GM12878 (cell line): ENCODE measurements around the gene THRB. TPM values are rescaled to one million over a fixed set of nuclear protein-coding genes. Genes with fewer than 3 reads are reported as not detected.

Source experiments
- ATAC-seq: fragments of 200-7000 bp; cut with Tn5 transposase; 3 replicates; pipeline ENCODE4 v1.9.1; 2020; ENCODE audit warnings: mild to moderate bottlenecking, moderate library complexity
- BruUV-seq: library from RNA; stranded (reverse); fragments of 400-500 nt; replicated peaks from 2 replicates; lab custom pipeline; 2021; lab: Mats Ljungman, UMichigan
- CTCF ChIA-PET: fragments of 300-600 bp; sonication (Branson Sonifier 250); formaldehyde crosslinking; extraction: SDS; loops from one replicate; lab custom pipeline; 2021; ENCODE audit warnings: inconsistent platforms; lab: Yijun Ruan, JAX
- POLR2A ChIA-PET: fragments of 350-600 bp; formaldehyde crosslinking; extraction: SDS; loops from one replicate; lab custom pipeline; 2021; ENCODE audit warnings: inconsistent platforms; lab: Charles Lee
- RAD21 ChIA-PET: fragments of 300-600 bp; sonication (Branson Sonifier 250); formaldehyde crosslinking; loops from one replicate; lab custom pipeline; 2023; ENCODE audit warnings: antibody characterized with exemption; ENCODE audit not compliant: unreplicated experiment; lab: Charles Lee
- SMC1A ChIA-PET: fragments of 300-600 bp; sonication (Branson Sonifier 250); formaldehyde crosslinking; loops from one replicate; lab custom pipeline; 2023; ENCODE audit not compliant: unreplicated experiment, uncharacterized antibody; lab: Charles Lee
- DNase-seq: peaks from one replicate; pipeline ENCODE4 v3.0.0-alpha.2; 2011; ENCODE audit warnings: low read depth, low spot score
- FAIRE-seq: peaks from 3 replicates; lab custom pipeline; 2011; peaks lifted over from hg19 to GRCh38; lab: Jason Lieb, UNC
- H2AFZ ChIP-seq: 2 replicates; pipeline ENCODE4 v1.6.0; 2011; ENCODE audit warnings: low read depth, low read length, control low read depth; ENCODE audit not compliant: control insufficient read depth
- H3K27ac ChIP-seq: 2 replicates; pipeline ENCODE4 v1.5.1; 2011; ENCODE audit warnings: control low read depth; ENCODE audit not compliant: control insufficient read depth, insufficient read depth
- H3K27me3 ChIP-seq, 2 experiments: replicated peaks in 1 of 2; 2 replicates each; pipeline versions ENCODE4 v1.6.0 to v1.6.1; 2011; ENCODE audit warnings: low read length in 1 of 2; ENCODE audit not compliant: control insufficient read depth in 2 of 2, insufficient read depth in 2 of 2
- H3K36me3 ChIP-seq, 2 experiments: 2 replicates each; pipeline ENCODE4 v1.5.1; 2011; ENCODE audit warnings: low read length in 1 of 2; ENCODE audit not compliant: control insufficient read depth in 2 of 2, insufficient read depth in 2 of 2
- H3K4me1 ChIP-seq: 2 replicates; pipeline ENCODE4 v1.6.1; 2011; ENCODE audit warnings: mild to moderate bottlenecking, low read length, moderate library complexity, mixed read lengths; ENCODE audit not compliant: control insufficient read depth, insufficient read depth
- H3K4me2 ChIP-seq: 2 replicates; pipeline ENCODE4 v1.6.0; 2011; ENCODE audit warnings: control low read depth; ENCODE audit not compliant: control insufficient read depth, insufficient read depth
- H3K4me3 ChIP-seq: fragments of 200-600 bp; sonication (generic); 2 replicates; pipeline ENCODE4 v1.5.1; 2016
- H3K79me2 ChIP-seq: 2 replicates; pipeline ENCODE4 v1.6.0; 2011; ENCODE audit warnings: low read length; ENCODE audit not compliant: control insufficient read depth, insufficient read depth
- H3K9ac ChIP-seq: 2 replicates; pipeline ENCODE4 v1.8.0; 2011; ENCODE audit warnings: low read length, control low read depth, mixed read lengths; ENCODE audit not compliant: control insufficient read depth, insufficient read depth
- H3K9me3 ChIP-seq: replicated peaks from 3 replicates; pipeline ENCODE4 v1.5.1; 2011; ENCODE audit warnings: mild to moderate bottlenecking, low read length; ENCODE audit not compliant: control insufficient read depth, insufficient read depth
- H4K20me1 ChIP-seq: 2 replicates; pipeline ENCODE4 v1.6.0; 2011; ENCODE audit not compliant: control insufficient read depth, insufficient read depth
- BMI1 ChIP-seq: fragments of 450-650 bp; IDR thresholded peaks from 2 replicates; pipeline ENCODE4 v1.6.1; 2016; ENCODE audit warnings: mild to moderate bottlenecking, moderate library complexity, borderline replicate concordance
- BRCA1 ChIP-seq: IDR thresholded peaks from 2 replicates; pipeline ENCODE4 v1.6.1; 2011; ENCODE audit warnings: low read depth, low read length, improper control_type of control experiment
- CHD4 ChIP-seq: fragments of 200-600 bp; sonication (generic); IDR thresholded peaks from 2 replicates; pipeline ENCODE4 v1.6.1; 2016; ENCODE audit warnings: mild to moderate bottlenecking
- GABPA ChIP-seq: IDR thresholded peaks from 2 replicates; pipeline ENCODE4 v1.6.1; 2014; ENCODE audit warnings: antibody characterized with exemption, low read depth, mild to moderate bottlenecking, inconsistent platforms
- JUNB ChIP-seq: IDR thresholded peaks from 2 replicates; pipeline ENCODE4 v1.6.1; 2016; ENCODE audit warnings: antibody characterized with exemption, mild to moderate bottlenecking
- KLF5 ChIP-seq: fragments of 450-650 bp; IDR thresholded peaks from 2 replicates; pipeline ENCODE4 v1.6.1; 2014; ENCODE audit warnings: mild to moderate bottlenecking; ENCODE audit not compliant: partially characterized antibody
- LARP7 ChIP-seq: fragments of 450-650 bp; IDR thresholded peaks from 2 replicates; pipeline ENCODE4 v1.6.1; 2017; ENCODE audit warnings: mild to moderate bottlenecking
- NFYA ChIP-seq: IDR thresholded peaks from 2 replicates; pipeline ENCODE4 v1.6.1; 2011; ENCODE audit warnings: low read depth, mild to moderate bottlenecking, low read length, improper control_type of control experiment, borderline replicate concordance
- SRF ChIP-seq, 2 experiments: IDR thresholded peaks; 2 replicates each; pipeline ENCODE4 v1.6.1; 2011; ENCODE audit warnings: low read depth in 2 of 2, low read length in 2 of 2, mild to moderate bottlenecking in 1 of 2, moderate library complexity in 1 of 2
- SUPT20H ChIP-seq: IDR thresholded peaks from 2 replicates; pipeline ENCODE4 v1.6.1; 2011; ENCODE audit warnings: low read depth, mild to moderate bottlenecking, low read length, moderate library complexity, borderline replicate concordance; ENCODE audit not compliant: control insufficient read depth
- TBL1XR1 ChIP-seq: IDR thresholded peaks from 2 replicates; pipeline ENCODE4 v1.6.1; 2012; ENCODE audit warnings: low read depth, low read length, improper control_type of control experiment
- TCF3 ChIP-seq: IDR thresholded peaks from 2 replicates; pipeline ENCODE4 v1.6.1; 2012; ENCODE audit warnings: low read depth, mild to moderate bottlenecking, low read length, borderline replicate concordance; ENCODE audit not compliant: insufficient read depth
- WRNIP1 ChIP-seq: IDR thresholded peaks from 2 replicates; pipeline ENCODE4 v1.6.1; 2011; ENCODE audit warnings: low read depth, low read length, improper control_type of control experiment, borderline replicate concordance
- YY1 ChIP-seq: IDR thresholded peaks from 2 replicates; pipeline ENCODE4 v1.6.1; 2011; ENCODE audit warnings: low read depth, mild to moderate bottlenecking, low read length
- WGBS: methylation state at CpG from one replicate; pipeline ENCODE4 v1.1.6; 2016; ENCODE audit warnings: low lambda C conversion rate; ENCODE audit not compliant: insufficient replicate concordance, insufficient coverage; ENCODE audit errors: missing lambda C conversion rate; 5-methylcytosine and 5-hydroxymethylcytosine counted together
- in situ Hi-C: fragments of 300-500 bp; cut with MboI; formaldehyde crosslinking; loops from 9 replicates; pipeline ENCODE4 v1.14.3; 2018; ENCODE audit warnings: mixed read lengths
- intact Hi-C: fragments of 100-400 bp; cut with micrococcal nuclease; formaldehyde crosslinking; loops from one replicate; pipeline ENCODE4 v1.14.2; 2022; ENCODE audit not compliant: unreplicated experiment
- polyA plus RNA-seq, 11 experiments: library from polyadenylated mRNA; depleted of rRNA in 4 of 11; unstranded in 6 of 11; stranded (reverse) in 5 of 11; fragments of >200 nt; fragmentation: Nextera tagmentation in 4 of 11; fragmentation: Illumina TruSeq in 1 of 11; extraction: Ambion mirVana in 4 of 11; extraction: Trizol in 1 of 11; gene quantifications; 1 replicate in 1 of 11; 2 replicates in 10 of 11; pipeline versions ENCODE4 v1.2.1 to v1.2.3, GENCODE V29; 2011 to 2016; ENCODE audit warnings: inconsistent platforms in 2 of 11, missing spikeins in 2 of 11, low read depth in 1 of 11
- total RNA-seq, 4 experiments: library from RNA; depleted of rRNA in 3 of 4; stranded (reverse); fragments of >200 nt in 3 of 4; fragmentation: Illumina TruSeq in 1 of 4; extraction: Trizol in 1 of 4; gene quantifications; 2 replicates each; pipeline versions ENCODE4 v1.2.1 to v1.2.3, GENCODE V29; 2013 to 2021
- TF ChIP-seq, protein P1 (sequence below), 3 experiments: IDR thresholded peaks in 2 of 3; conservative IDR thresholded peaks in 1 of 3; 2 replicates each; pipeline ENCODE4 v1.5.1; 2011; ENCODE audit warnings: low read depth in 3 of 3, low read length in 3 of 3, mild to moderate bottlenecking in 3 of 3, control low read depth in 2 of 3, moderate library complexity in 2 of 3, inconsistent platforms in 1 of 3, mixed read lengths in 1 of 3; ENCODE audit not compliant: control insufficient read depth in 2 of 3, insufficient read depth in 1 of 3; ENCODE audit errors: extremely low read depth in 1 of 3
- TF ChIP-seq, protein P2 (sequence below): fragments of 450-650 bp; IDR thresholded peaks from 2 replicates; pipeline ENCODE4 v1.6.1; 2017; ENCODE audit warnings: low read depth, mild to moderate bottlenecking, moderate library complexity

The THRB gene
- total and polyA plus RNA-seq, 10 of the 15 experiments (the other 5 are each of a cell fraction or from before 2014, with no cell fraction given): 0.05 TPM; not detected in 9

DNA sequence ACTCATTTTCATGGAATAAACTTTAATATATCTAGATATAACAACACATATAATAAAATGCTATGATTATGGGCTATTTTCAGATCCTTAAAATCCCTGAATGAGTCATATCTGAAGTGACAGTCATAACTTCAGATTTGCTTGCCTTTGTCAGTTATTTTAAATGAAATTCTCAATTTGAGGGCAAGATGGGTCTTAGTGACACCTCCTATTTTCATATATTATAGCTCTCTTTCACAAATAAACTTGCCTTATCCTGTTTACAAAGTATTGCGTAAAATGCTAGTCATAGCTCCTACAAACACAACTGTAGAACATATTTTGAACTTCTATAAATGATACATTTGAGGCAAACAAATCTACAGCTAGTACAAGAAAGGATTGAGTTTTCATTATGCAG lies 6.2 kb upstream of the THRB start:
- Histone ChIP-seq H3K4me2 (no peak overlapping the region), H3K4me3 (no peak overlapping the region), H3K79me2 (no peaks in the 10 kb centered on the region), H4K20me1 (no peaks in the 10 kb centered on the region), H3K9ac (no peak overlapping the region), H2AFZ (no peak overlapping the region), H3K27ac (no peak overlapping the region), H3K9me3 (no peaks in the 10 kb centered on the region), H3K36me3 (no peaks in the 10 kb centered on the region), H3K4me1 (peaks cover 8% of the 10 kb centered on the region), H3K27me3 (peaks cover 0 to 6% of the 10 kb centered on the region in 2 experiments; a peak in 1 of 4 replicates)
- no TSS peak for BruUV-seq
- ChIA-PET SMC1A (no interaction called here), CTCF (interaction anchor here (0.9 to 1.1 kb wide), 2 partner anchors 11 to 32 kb away, joined by 3 read pairs; no protein-coding TSS in a partner anchor), POLR2A (no interaction called here), RAD21 (no interaction called here)
- 0% methylated on average over 1 of the region's 1 CpG for WGBS
- intact Hi-C loops: no loop called here
- DNase-seq (no peak), ATAC-seq (no peak), FAIRE-seq (no peak)
- TF ChIP-seq, protein P1, sequence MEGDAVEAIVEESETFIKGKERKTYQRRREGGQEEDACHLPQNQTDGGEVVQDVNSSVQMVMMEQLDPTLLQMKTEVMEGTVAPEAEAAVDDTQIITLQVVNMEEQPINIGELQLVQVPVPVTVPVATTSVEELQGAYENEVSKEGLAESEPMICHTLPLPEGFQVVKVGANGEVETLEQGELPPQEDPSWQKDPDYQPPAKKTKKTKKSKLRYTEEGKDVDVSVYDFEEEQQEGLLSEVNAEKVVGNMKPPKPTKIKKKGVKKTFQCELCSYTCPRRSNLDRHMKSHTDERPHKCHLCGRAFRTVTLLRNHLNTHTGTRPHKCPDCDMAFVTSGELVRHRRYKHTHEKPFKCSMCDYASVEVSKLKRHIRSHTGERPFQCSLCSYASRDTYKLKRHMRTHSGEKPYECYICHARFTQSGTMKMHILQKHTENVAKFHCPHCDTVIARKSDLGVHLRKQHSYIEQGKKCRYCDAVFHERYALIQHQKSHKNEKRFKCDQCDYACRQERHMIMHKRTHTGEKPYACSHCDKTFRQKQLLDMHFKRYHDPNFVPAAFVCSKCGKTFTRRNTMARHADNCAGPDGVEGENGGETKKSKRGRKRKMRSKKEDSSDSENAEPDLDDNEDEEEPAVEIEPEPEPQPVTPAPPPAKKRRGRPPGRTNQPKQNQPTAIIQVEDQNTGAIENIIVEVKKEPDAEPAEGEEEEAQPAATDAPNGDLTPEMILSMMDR (IDR thresholded peaks at IDR 0.05 in 2 of 3, conservative IDR thresholded peaks at IDR 0.05 in 1 of 3; ENCODE audit: control insufficient read depth in 2 of 3, extremely low read depth in 1 of 3, insufficient read depth in 1 of 3, low read depth in 3 of 3, low read length in 3 of 3): no peak
- TF ChIP-seq WRNIP1 (no peak), YY1 (no peak), NFYA (no peak), JUNB (peak; percentile 57; the same call in 1 of the 2 replicates)
- in situ Hi-C loops: no loop called here

DNA sequence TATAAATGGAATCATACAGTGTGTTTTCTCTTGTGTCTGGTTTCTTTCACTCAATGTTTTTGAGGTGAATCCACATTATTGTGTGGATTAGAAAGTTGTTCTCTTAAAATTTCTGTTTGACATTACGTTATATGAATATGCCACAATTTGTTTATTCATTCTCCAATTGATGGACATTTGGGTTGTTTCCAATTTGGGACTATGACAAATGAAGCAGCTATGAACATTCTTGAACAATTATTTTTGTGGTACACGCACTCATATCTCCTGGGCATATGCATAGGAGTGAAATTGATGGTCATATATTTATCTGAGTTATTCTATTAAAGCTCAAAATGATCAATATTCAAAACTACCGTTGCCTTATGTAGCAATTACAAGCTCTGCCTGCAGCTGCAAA lies 5.3 kb upstream of the THRB start:
- Histone ChIP-seq H3K4me2 (no peak overlapping the region), H3K9ac (no peak overlapping the region), H3K4me3 (no peak overlapping the region; the same call in 1 of the 2 replicates), H3K4me1 (peaks cover 8% of the 10 kb centered on the region), H3K36me3 (no peaks in the 10 kb centered on the region), H3K27ac (no peak overlapping the region), H3K27me3 (peaks cover 0 to 9% of the 10 kb centered on the region in 2 experiments; a peak in 1 of 4 replicates), H3K79me2 (no peaks in the 10 kb centered on the region), H4K20me1 (no peaks in the 10 kb centered on the region), H2AFZ (no peak overlapping the region), H3K9me3 (no peaks in the 10 kb centered on the region)
- no peak for FAIRE-seq
- in situ Hi-C loops: no loop called here
- no peak for DNase-seq
- no peak for ATAC-seq
- intact Hi-C loops: no loop called here
- ChIA-PET CTCF (interaction anchor here (0.9 to 1.1 kb wide), 2 partner anchors 11 to 31 kb away, joined by 3 read pairs; no protein-coding TSS in a partner anchor), POLR2A (no interaction called here), RAD21 (no interaction called here), SMC1A (no interaction called here)
- WGBS: 31% methylated on average over 3 of the region's 3 CpGs
- BruUV-seq: no TSS peak
- TF ChIP-seq CHD4 (no peak), LARP7 (no peak), SUPT20H (no peak), BMI1 (no peak), KLF5 (no peak), GABPA (no peak), TBL1XR1 (no peak), BRCA1 (no peak), TCF3 (no peak), SRF (IDR thresholded peaks at IDR 0.05; ENCODE audit: low read depth in 2 of 2, low read length in 2 of 2) (no peak)
- TF ChIP-seq, protein P2, sequence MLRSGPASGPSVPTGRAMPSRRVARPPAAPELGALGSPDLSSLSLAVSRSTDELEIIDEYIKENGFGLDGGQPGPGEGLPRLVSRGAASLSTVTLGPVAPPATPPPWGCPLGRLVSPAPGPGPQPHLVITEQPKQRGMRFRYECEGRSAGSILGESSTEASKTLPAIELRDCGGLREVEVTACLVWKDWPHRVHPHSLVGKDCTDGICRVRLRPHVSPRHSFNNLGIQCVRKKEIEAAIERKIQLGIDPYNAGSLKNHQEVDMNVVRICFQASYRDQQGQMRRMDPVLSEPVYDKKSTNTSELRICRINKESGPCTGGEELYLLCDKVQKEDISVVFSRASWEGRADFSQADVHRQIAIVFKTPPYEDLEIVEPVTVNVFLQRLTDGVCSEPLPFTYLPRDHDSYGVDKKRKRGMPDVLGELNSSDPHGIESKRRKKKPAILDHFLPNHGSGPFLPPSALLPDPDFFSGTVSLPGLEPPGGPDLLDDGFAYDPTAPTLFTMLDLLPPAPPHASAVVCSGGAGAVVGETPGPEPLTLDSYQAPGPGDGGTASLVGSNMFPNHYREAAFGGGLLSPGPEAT: no peak
